ENCODE results near the gene CASP8AP2.
A peak's percentile ranks its signal among the peaks of the same experiment; 100 is the strongest.
"Not testable (repeated sequence)": the region's sequence is repeated elsewhere in the genome, so short reads cannot be mapped to it uniquely, and the experiment has no call there.

The CASP8AP2 gene

GRCh38 chr6:89829472-89830169, at the start of gene CASP8AP2:
Gene CASP8AP2 (plus strand): TSS chr6:89829880.
- DNase-seq (ENCODE audit: low read depth): peak; percentile 92

GRCh38 chr6:89781070-89782034, 48.3 kb upstream of the CASP8AP2 start:
- no peak for DNase-seq (ENCODE audit: low read depth)

DNA sequence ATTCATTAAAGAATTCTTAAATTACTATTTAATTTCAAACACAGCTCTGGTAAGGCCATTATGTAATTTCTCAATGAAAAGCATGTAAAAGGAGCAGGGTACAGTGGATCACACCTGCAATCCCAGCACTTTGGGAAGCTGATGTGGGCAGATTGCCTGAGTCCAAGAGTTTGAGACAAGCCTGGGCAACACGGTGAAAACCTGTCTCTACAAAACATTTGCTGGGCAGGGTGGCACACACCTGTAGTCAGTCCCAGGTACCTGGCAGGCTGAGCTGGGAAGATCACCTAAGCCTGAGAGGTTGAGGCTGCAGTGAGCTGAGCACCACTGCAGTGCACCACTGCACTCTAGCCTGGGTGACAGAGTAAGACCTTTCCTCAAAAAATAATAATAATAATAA, 47.5 kb upstream of the CASP8AP2 start:
- DNase-seq (ENCODE audit: low read depth): no peak

- not testable (repeated sequence) for DNase-seq (ENCODE audit: low read depth)
These were observed 46.4 kb upstream of the CASP8AP2 start for GRCh38 chr6:89783293-89783692.

DNA sequence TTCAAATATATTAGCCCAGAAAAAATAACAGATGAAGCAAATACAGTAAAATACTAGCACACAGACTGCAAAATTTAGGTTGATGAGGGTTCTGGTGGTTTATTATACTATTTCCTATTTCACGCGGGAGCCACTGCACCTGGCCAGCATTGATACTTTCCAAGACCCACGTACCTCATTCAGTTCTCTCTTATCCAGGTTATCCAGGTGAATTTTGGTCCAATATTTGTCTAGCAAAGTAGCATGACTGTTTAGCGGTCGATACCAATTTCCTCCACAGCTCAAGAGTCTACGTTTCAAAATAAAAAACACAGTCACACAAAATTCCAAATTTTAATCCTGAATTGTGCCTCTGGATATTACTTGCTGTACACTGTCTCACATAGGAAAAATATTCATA, 44.8 kb upstream of the CASP8AP2 start:
- no peak for DNase-seq (ENCODE audit: low read depth)

GRCh38 chr6:89786970-89787369, 42.7 kb upstream of the CASP8AP2 start:
- DNase-seq (ENCODE audit: low read depth): no peak

DNA sequence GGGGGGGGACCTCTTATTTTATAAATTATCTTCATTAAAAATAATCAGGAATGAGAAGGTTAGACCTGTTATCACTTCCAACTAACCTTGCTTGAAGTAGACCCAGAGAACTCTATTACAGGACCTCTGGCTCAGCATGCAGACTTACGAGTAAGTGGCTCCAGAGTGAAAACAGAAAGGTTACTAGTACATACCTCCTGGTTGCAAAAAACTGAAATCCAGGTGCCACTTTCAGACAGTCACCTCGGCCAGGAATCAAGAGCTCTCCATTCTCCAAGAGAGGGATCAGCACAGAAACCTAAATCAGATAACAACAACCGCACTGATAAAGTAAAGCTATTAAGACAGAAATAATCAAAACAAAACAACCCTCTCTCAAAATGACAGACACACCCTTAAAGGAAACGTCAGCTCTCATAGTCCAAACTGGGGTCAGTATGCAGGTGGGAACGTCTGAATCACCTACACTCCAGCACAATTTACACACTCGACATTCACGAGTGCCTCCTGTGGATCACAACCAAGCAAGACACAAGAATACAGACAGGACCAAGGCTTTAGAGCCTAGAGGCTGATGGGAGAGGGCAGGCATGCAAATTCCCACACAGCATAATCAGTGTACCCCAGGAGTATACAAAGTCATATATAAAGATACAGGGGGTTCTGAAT, 41.9 kb upstream of the CASP8AP2 start:
- no peak for DNase-seq (ENCODE audit: low read depth)

GRCh38 chr6:89789980-89790379, 39.7 kb upstream of the CASP8AP2 start:
- DNase-seq (ENCODE audit: low read depth): no peak

DNA sequence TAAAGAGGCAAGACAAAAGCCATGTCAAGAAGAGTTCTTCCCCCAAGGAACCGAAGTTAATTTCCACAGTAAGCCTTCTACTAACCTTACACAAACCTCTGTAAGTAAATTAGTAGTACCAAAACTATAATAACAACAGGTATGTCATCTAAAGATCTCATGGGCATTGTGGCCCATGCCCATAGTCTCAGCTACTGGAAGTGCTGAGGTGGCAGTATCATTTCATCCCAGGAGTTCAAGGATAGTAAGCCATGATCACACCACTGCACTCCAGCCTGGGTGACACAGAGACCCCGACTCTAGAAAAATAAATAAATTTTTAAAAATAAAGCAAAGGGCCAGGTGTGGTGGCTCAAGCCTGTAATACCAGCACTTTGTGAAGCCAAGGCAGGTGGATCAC, 39.3 kb upstream of the CASP8AP2 start:
- DNase-seq (ENCODE audit: low read depth): no peak

DNA sequence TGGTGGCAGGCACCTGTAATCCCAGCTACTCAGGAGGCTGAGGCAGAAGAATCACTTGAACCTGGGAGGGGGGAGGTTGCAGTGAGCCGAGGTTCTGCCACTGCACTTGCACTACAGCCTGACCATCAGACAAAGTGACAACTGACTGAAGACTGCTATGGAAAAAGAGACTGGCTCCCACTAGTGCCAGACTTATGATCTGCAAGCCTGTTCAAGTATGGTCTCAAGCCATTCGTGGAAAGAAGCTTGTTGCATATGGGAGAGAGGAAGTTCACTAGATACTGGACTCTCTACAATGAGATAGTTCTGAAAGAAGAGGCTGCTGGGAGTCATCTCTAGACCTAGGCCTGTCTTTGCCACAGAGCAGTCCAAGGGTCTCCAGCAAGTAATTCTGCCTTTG, 36.8 kb upstream of the CASP8AP2 start:
- DNase-seq (ENCODE audit: low read depth): no peak

GRCh38 chr6:89793586-89793985, 36.1 kb upstream of the CASP8AP2 start:
- no peak for DNase-seq (ENCODE audit: low read depth)

- DNase-seq (ENCODE audit: low read depth): no peak
These were observed 35.4 kb upstream of the CASP8AP2 start for GRCh38 chr6:89794324-89794723.

DNA sequence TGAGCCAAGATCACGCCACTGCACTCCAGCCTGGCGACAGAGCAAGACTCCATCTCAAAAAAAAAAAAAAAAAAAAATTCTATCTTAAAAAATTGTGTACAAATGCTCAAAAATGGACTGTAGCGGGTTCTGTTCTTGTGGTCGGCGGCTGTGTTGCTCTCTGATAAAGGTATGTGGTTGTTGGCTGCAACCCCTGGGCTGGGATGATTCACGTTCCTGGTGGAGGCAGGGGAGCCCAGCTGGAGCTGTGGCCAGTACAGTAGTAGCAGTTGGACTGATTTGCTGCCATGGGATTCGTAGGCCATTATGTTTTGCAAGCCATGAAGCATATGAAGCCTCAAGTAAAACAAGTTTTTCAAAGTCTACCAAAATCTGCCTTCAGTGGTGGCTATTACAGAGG, 32.4 kb upstream of the CASP8AP2 start:
- DNase-seq (ENCODE audit: low read depth): no peak

- DNase-seq (ENCODE audit: low read depth): no peak
These were observed 30.6 kb upstream of the CASP8AP2 start for GRCh38 chr6:89799096-89799495.

GRCh38 chr6:89799756-89800155, 29.9 kb upstream of the CASP8AP2 start:
- no peak for DNase-seq (ENCODE audit: low read depth)

DNA sequence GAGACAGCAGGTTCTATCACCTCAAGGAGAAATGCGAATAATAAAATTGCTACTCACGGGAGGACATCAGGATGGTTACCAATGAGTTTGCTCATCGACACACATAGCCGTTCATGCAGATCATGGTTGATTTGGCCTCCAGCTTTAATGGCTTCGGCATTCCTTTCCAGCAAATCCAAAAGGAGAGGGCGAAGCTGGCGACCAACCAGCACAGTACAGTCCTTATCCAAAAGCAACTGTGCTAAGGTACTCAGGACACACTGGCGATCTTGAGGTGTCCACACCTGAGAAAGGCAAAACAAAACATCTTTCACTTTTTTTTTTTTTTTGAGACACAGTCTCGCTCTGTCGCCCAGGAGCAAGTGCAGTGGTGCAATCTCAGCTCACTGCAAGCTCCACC, 26.4 kb upstream of the CASP8AP2 start:
- DNase-seq (ENCODE audit: low read depth): no peak

GRCh38 chr6:89805814-89806371, 23.8 kb upstream of the CASP8AP2 start:
- no peak for DNase-seq (ENCODE audit: low read depth)

DNA sequence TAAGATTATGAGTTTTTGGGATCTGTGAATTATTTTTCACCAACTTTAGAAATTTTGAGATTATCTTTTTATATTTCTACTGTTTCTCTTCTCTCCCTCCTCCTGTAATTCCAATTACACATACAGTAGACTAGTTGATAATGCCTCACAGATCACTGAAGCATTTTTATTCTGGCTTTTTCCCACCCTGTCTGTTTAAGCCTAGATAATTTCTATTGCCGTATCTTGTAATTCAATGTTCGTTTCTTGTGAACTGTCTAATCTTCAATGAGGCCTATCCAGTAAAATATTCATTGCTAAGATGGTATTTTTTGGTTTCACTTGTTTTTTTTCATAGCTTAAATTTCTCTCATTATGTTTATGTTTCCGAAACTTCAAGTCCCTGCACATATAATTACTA, 22.1 kb upstream of the CASP8AP2 start:
- no peak for DNase-seq (ENCODE audit: low read depth)

GRCh38 chr6:89813422-89813821, 16.3 kb upstream of the CASP8AP2 start:
- not testable (repeated sequence) for DNase-seq (ENCODE audit: low read depth)

- DNase-seq (ENCODE audit: low read depth): no peak
These were observed 12.2 kb upstream of the CASP8AP2 start for GRCh38 chr6:89817481-89817880.

GRCh38 chr6:89818977-89819335, 10.7 kb upstream of the CASP8AP2 start:
- DNase-seq (ENCODE audit: low read depth): no peak

DNA sequence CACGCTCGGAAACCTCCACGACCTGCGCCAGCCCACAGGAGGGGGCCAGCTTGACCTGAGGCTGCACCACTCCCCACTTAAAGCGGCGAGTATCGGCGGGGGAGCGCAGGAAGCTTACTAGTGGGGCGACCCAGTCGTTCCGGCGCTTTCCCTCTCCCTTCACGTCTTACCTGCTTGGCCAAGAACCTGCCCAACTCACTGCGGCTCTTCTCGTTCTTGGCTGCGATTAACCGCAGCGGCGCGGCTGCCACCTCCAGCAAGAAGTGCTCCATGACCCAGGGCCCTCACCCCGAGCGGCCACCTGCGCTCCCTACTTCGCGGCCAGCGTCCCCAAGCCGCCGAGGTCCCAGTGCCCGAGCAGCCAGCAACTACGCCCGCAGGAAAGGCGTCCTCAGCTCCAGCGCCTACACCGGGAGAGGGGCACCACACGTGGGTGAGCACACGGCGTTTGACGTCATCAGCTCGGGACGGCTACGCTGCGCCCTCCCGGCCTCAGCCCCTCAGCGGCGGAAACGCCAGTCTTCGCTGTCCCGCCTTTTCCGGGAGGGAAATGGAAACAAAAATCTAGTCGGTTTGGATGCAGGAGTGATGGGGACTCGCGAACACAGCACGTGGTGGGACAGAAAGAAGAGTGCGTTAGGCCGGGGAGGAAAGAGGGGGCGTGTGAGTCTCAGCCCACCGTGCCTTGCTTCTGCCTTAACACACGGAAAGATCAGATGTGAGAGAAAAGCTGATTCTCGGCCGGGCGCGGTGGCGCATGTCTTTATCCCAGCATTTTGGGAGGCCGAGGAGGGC, 10.1 kb upstream of the CASP8AP2 start, which contains the start of gene MDN1:
MDN1 (minus strand) TSS at position 459 of the 795 bp plus-strand sequence; CDS start at position 272, 187 bp downstream.
- DNase-seq (ENCODE audit: low read depth): peak; percentile 83
